ENCODE results near the gene ARV1.

The ARV1 gene

DNA sequence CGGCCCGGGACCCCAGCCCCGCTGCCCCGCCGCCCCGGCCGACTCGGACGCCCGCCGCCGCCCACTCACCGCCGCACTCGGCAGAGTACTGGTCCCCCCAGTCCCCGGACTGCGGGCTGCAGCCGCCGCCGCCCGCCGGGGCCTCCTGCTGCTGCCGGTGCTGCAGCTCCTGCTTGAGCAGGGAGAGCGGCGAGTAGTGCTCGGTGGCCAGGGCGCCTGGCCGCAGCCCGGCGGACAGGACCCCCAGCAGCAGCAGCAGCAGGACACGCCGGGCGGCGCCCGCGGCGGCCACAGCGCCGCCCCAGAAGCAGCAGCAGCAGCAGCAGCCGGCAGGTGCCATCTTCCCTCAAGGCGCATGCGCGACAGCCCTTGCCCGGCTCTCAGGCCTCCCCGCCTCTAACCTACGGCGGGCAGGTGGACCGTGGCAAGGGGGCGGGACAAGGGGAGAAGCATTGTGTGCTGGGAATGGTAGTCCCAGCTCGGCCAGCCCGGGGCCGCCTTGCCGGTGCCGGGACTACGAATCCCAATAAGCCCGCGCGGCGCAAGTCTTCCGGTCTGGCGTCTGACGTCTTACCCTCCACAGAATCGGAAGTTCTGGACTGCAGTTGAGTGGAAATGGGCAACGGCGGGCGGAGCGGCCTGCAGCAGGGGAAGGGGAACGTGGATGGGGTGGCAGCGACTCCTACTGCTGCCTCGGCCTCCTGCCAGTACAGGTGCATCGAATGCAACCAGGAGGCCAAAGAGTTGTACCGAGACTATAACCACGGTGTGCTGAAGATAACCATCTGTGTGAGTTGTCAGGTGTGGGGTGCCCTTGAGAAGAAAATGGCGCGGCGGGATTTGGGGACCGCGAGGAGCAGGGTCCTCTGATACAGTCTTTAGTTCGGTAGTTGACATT, at the start of gene ARV1, which contains the start of gene TTC13:
ARV1 (plus strand) TSS at position 604 of the 898 bp plus-strand sequence; CDS start at position 616, 12 bp downstream.
TTC13 (minus strand) TSS at position 371 of the 898 bp plus-strand sequence; CDS start at position 340, 31 bp downstream.
- peaks cover 3% of the 10 kb centered on the region; the same call in 1 of the 2 replicates for H3K36me3 ChIP-seq (ENCODE audit: control insufficient read depth, insufficient read depth, low read length)
- no peaks in the 10 kb centered on the region for H3K9me3 ChIP-seq (ENCODE audit: control insufficient read depth, insufficient read depth, low read depth, low read length)
- H3K27ac ChIP-seq (ENCODE audit: low read depth, low read length): no peak within 1 kb of the TSS
- H3K4me3 ChIP-seq (ENCODE audit: low read depth, low read length): peak within 1 kb of the TSS; percentile 72
- peaks cover 48% of the 10 kb centered on the region for H3K27me3 ChIP-seq (ENCODE audit: control insufficient read depth, insufficient read depth, low read length)
- peak within 1 kb of the TSS; percentile 18 for H3K9ac ChIP-seq (ENCODE audit: low read length)
- H3K4me1 ChIP-seq (ENCODE audit: control insufficient read depth, insufficient read depth, low read length): peaks cover 3% of the 10 kb centered on the region; the same call in 1 of the 2 replicates

GRCh38 chr1:230930986-230931385, 47.9 kb upstream of the ARV1 start:
- Histone ChIP-seq H3K27ac (ENCODE audit: low read depth, low read length) (no peak overlapping the region), H3K9me3 (ENCODE audit: control insufficient read depth, insufficient read depth, low read depth, low read length) (no peaks in the 10 kb centered on the region)

DNA sequence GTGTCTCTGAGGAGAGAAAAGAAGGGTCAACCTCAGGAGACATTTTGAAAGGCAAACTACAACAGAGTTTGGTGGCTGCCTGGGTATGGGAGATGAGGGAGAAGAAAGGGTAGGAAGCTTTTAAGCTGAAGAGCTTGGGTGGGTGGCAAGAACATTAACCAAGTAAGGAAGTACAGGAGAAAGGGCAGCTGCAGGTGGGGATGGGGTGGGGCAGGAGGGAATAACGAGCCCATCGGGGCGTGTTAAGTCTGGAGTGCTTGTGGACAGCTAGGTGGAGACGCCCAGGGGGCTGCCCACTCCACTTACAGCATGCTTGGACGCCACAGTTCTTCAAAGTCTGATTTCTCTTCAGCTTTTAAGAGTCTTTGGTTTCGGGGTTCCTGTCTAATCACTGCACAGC, 43.0 kb upstream of the ARV1 start:
- Histone ChIP-seq H3K9me3 (ENCODE audit: control insufficient read depth, insufficient read depth, low read depth, low read length) (no peaks in the 10 kb centered on the region), H3K27ac (ENCODE audit: low read depth, low read length) (no peak overlapping the region), H3K9ac (ENCODE audit: low read length) (no peak overlapping the region), H3K27me3 (ENCODE audit: control insufficient read depth, insufficient read depth, low read length) (no peaks in the 10 kb centered on the region), H3K36me3 (ENCODE audit: control insufficient read depth, insufficient read depth, low read length) (no peaks in the 10 kb centered on the region), H3K4me1 (ENCODE audit: control insufficient read depth, insufficient read depth, low read length) (no peaks in the 10 kb centered on the region), H3K4me3 (ENCODE audit: low read depth, low read length) (no peak overlapping the region)

More at GRCh38 chr1:230930986-230931385, 47.9 kb upstream of the ARV1 start:
- Histone ChIP-seq H3K4me1 (ENCODE audit: control insufficient read depth, insufficient read depth, low read length) (no peaks in the 10 kb centered on the region), H3K4me3 (ENCODE audit: low read depth, low read length) (no peak overlapping the region), H3K9ac (ENCODE audit: low read length) (no peak overlapping the region), H3K36me3 (ENCODE audit: control insufficient read depth, insufficient read depth, low read length) (no peaks in the 10 kb centered on the region), H3K27me3 (ENCODE audit: control insufficient read depth, insufficient read depth, low read length) (no peaks in the 10 kb centered on the region)

DNA sequence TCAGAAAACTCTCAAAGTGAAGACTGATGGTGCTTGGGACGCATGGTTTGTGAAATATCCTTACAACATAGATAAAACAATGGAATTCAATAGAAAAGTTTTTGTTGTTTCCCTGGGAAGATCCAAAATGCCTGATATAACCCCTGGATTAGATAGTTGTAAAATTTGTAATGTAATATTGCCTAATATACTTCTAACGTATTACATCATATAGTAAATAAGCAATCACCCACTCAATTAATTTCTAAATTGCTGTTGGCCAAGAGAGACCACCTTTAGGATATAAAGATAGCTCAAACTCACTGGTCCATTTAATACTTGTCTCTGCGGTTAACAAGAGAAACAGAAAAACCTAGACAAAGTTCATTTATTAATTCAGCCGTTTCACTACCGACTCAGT, 42.4 kb upstream of the ARV1 start:
- H3K4me1 ChIP-seq (ENCODE audit: control insufficient read depth, insufficient read depth, low read length): no peaks in the 10 kb centered on the region
- H3K27ac ChIP-seq (ENCODE audit: low read depth, low read length): no peak overlapping the region
- no peak overlapping the region for H3K9ac ChIP-seq (ENCODE audit: low read length)
- no peaks in the 10 kb centered on the region for H3K9me3 ChIP-seq (ENCODE audit: control insufficient read depth, insufficient read depth, low read depth, low read length)
- H3K27me3 ChIP-seq (ENCODE audit: control insufficient read depth, insufficient read depth, low read length): no peaks in the 10 kb centered on the region
- H3K36me3 ChIP-seq (ENCODE audit: control insufficient read depth, insufficient read depth, low read length): no peaks in the 10 kb centered on the region
- H3K4me3 ChIP-seq (ENCODE audit: low read depth, low read length): no peak overlapping the region

GRCh38 chr1:230937371-230937770, 41.5 kb upstream of the ARV1 start:
- Histone ChIP-seq H3K27me3 (ENCODE audit: control insufficient read depth, insufficient read depth, low read length) (no peaks in the 10 kb centered on the region), H3K36me3 (ENCODE audit: control insufficient read depth, insufficient read depth, low read length) (no peaks in the 10 kb centered on the region), H3K4me3 (ENCODE audit: low read depth, low read length) (no peak overlapping the region), H3K9me3 (ENCODE audit: control insufficient read depth, insufficient read depth, low read depth, low read length) (no peaks in the 10 kb centered on the region), H3K27ac (ENCODE audit: low read depth, low read length) (no peak overlapping the region), H3K4me1 (ENCODE audit: control insufficient read depth, insufficient read depth, low read length) (no peaks in the 10 kb centered on the region), H3K9ac (ENCODE audit: low read length) (no peak overlapping the region)

DNA sequence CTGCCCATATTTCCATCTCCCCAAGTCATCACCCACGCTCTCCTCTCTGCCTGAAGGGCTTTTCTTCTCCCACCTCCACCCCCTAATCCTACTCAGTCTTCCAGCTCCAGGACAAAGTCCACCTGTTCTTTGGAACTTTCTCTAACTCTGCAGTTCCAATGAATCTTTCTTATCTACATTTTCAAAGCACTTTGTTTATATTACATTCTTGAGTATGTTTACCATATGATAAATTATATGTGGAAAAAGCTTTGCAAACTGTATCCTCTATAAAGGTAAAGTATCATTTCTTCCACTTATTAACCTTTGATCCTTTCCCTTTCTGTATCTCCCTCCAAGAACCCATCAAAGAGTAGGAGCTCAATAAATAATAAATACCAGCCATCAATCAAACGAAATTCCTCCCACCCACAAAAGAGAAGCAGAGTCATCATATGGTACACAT, 39.9 kb upstream of the ARV1 start:
- Histone ChIP-seq H3K9ac (ENCODE audit: low read length) (no peak overlapping the region), H3K36me3 (ENCODE audit: control insufficient read depth, insufficient read depth, low read length) (no peaks in the 10 kb centered on the region), H3K4me3 (ENCODE audit: low read depth, low read length) (no peak overlapping the region), H3K27me3 (ENCODE audit: control insufficient read depth, insufficient read depth, low read length) (no peaks in the 10 kb centered on the region), H3K27ac (ENCODE audit: low read depth, low read length) (no peak overlapping the region), H3K9me3 (ENCODE audit: control insufficient read depth, insufficient read depth, low read depth, low read length) (no peaks in the 10 kb centered on the region), H3K4me1 (ENCODE audit: control insufficient read depth, insufficient read depth, low read length) (no peaks in the 10 kb centered on the region)

- Histone ChIP-seq H3K27me3 (ENCODE audit: control insufficient read depth, insufficient read depth, low read length) (no peaks in the 10 kb centered on the region), H3K27ac (ENCODE audit: low read depth, low read length) (no peak overlapping the region), H3K4me1 (ENCODE audit: control insufficient read depth, insufficient read depth, low read length) (no peaks in the 10 kb centered on the region), H3K9me3 (ENCODE audit: control insufficient read depth, insufficient read depth, low read depth, low read length) (no peaks in the 10 kb centered on the region), H3K9ac (ENCODE audit: low read length) (no peak overlapping the region), H3K36me3 (ENCODE audit: control insufficient read depth, insufficient read depth, low read length) (no peaks in the 10 kb centered on the region), H3K4me3 (ENCODE audit: low read depth, low read length) (no peak overlapping the region)
Observed at GRCh38 chr1:230939806-230940489, 38.9 kb upstream of the ARV1 start.

DNA sequence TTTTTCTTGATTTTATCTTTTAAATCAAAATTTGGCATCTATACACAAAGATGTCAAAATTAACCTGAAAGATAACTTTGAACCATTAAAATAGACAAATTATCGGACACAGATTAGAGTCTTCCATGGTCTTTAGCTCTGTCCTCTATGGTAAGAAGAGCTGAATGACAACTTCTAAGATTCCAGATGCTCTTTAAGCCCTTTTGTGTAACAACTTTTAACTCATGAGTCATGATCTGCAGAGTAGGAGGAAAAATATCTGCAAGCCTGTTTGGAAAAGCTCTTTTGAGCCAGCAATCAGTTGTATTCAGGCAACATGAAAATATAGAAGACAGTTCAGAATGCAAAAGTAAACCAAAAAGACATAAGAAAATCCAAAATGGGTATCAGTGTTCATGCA, 38.0 kb upstream of the ARV1 start:
- H3K4me3 ChIP-seq (ENCODE audit: low read depth, low read length): no peak overlapping the region
- H3K9me3 ChIP-seq (ENCODE audit: control insufficient read depth, insufficient read depth, low read depth, low read length): no peaks in the 10 kb centered on the region
- H3K27ac ChIP-seq (ENCODE audit: low read depth, low read length): no peak overlapping the region
- no peaks in the 10 kb centered on the region for H3K27me3 ChIP-seq (ENCODE audit: control insufficient read depth, insufficient read depth, low read length)
- H3K9ac ChIP-seq (ENCODE audit: low read length): no peak overlapping the region
- H3K4me1 ChIP-seq (ENCODE audit: control insufficient read depth, insufficient read depth, low read length): no peaks in the 10 kb centered on the region
- no peaks in the 10 kb centered on the region for H3K36me3 ChIP-seq (ENCODE audit: control insufficient read depth, insufficient read depth, low read length)

DNA sequence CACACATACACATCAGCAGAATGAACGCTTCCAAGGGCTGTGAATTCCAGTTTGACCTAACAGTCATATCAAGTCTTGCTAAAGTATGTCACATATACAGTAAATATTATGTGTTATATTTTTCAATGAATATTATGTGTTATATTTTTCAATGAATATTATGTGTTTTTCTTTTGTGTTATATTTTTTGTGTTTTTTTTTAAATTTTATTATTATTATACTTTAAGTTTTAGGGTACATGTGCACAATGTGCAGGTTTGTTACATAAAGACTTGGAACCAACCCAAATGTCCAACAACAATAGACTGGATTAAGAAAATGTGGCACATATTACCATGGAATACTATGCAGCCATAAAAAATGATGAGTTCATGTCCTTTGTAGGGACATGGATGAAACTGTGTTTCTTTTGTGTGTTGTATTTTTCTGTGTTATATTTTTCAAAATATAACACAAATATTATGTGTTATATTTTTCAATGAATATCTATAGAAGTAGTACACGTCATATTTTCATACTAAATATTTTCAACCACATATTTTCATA, 35.8 kb upstream of the ARV1 start:
- no peak overlapping the region for H3K9ac ChIP-seq (ENCODE audit: low read length)
- H3K27me3 ChIP-seq (ENCODE audit: control insufficient read depth, insufficient read depth, low read length): no peaks in the 10 kb centered on the region
- no peaks in the 10 kb centered on the region for H3K4me1 ChIP-seq (ENCODE audit: control insufficient read depth, insufficient read depth, low read length)
- H3K27ac ChIP-seq (ENCODE audit: low read depth, low read length): no peak overlapping the region
- no peak overlapping the region for H3K4me3 ChIP-seq (ENCODE audit: low read depth, low read length)
- no peaks in the 10 kb centered on the region for H3K9me3 ChIP-seq (ENCODE audit: control insufficient read depth, insufficient read depth, low read depth, low read length)
- H3K36me3 ChIP-seq (ENCODE audit: control insufficient read depth, insufficient read depth, low read length): no peaks in the 10 kb centered on the region

DNA sequence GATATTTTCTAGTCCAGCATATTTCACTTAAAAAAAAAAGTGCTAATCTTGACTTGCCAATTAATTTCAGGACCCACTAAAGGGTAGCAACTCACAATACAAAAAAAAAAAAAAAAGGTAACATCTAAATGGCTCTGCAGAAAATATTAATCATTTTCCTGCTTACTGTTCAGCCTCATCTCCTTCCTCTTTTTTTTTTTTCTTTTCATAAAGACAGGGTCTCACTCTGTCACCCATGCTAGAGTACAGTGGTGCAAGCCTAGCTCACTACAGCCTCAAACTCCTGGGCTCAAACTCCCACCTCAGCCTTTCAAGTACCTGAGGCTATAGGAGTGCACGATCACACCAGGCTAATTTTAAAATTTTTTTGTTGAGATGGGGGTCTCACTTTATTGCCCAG, 30.6 kb upstream of the ARV1 start:
- no peaks in the 10 kb centered on the region for H3K27me3 ChIP-seq (ENCODE audit: control insufficient read depth, insufficient read depth, low read length)
- H3K9ac ChIP-seq (ENCODE audit: low read length): no peak overlapping the region
- no peaks in the 10 kb centered on the region for H3K36me3 ChIP-seq (ENCODE audit: control insufficient read depth, insufficient read depth, low read length)
- H3K27ac ChIP-seq (ENCODE audit: low read depth, low read length): no peak overlapping the region
- H3K9me3 ChIP-seq (ENCODE audit: control insufficient read depth, insufficient read depth, low read depth, low read length): no peaks in the 10 kb centered on the region
- no peaks in the 10 kb centered on the region for H3K4me1 ChIP-seq (ENCODE audit: control insufficient read depth, insufficient read depth, low read length)
- no peak overlapping the region for H3K4me3 ChIP-seq (ENCODE audit: low read depth, low read length)

- H3K9me3 ChIP-seq (ENCODE audit: control insufficient read depth, insufficient read depth, low read depth, low read length): no peaks in the 10 kb centered on the region
- no peaks in the 10 kb centered on the region for H3K27me3 ChIP-seq (ENCODE audit: control insufficient read depth, insufficient read depth, low read length)
- H3K4me1 ChIP-seq (ENCODE audit: control insufficient read depth, insufficient read depth, low read length): no peaks in the 10 kb centered on the region
- no peak overlapping the region for H3K27ac ChIP-seq (ENCODE audit: low read depth, low read length)
- H3K4me3 ChIP-seq (ENCODE audit: low read depth, low read length): no peak overlapping the region
- no peaks in the 10 kb centered on the region for H3K36me3 ChIP-seq (ENCODE audit: control insufficient read depth, insufficient read depth, low read length)
- H3K9ac ChIP-seq (ENCODE audit: low read length): no peak overlapping the region
Observed at GRCh38 chr1:230948903-230949302, 30.0 kb upstream of the ARV1 start.
